Measurements from ENCODE around the gene HEMK1.
A peak's percentile ranks its signal among the peaks of the same experiment; 100 is the strongest.

The HEMK1 gene

DNA sequence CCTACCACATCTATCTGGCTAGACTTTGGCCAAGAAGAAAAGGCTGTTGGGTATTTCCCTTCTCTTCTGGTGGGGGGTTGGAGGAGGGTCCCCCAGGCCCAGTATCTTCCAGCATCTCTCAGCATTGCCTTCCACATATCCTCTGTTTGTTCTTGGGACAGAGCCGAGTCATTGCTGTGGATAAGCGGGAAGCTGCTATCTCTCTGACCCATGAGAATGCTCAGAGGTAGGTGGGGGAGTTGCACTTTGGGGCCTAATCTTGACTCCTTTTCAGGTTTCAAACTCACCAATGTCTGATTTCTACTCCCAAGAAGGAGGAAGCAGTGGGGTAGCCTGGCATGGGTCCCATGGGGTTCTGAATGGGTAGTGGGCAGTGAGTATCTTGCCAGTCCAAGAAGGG is 8.0 kb downstream of the HEMK1 start:
- no peak for DNase-seq

GRCh38 chr3:50580683-50581458 is 11.5 kb downstream of the HEMK1 start:
- DNase-seq, result no peak

GRCh38 chr3:50581459-50581842 is 12.1 kb downstream of the HEMK1 start:
- no peak for DNase-seq

- no peak for DNase-seq
These were observed 12.8 kb downstream of the HEMK1 start for GRCh38 chr3:50582083-50582482.

- no peak for DNase-seq
These were observed 14.6 kb downstream of the HEMK1 start for GRCh38 chr3:50583897-50584296.

DNA sequence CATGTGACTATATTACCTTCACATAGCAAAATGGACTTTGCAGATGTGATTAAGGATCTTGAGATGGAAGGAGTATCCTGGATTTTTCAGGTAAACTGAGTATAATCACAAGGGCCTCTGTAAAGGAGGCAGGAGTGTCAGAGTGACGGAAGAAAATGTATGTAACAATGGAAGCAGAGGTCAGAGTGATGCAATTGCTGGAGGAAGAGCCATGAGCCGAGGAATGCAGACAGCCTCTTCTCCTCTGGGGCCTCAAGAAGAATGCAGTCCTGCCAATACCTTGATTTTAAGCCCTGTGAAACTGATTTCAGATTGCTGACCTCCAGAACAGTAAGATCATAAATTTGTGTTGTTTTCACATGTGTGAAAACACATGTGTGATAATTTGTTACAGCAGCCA is 15.1 kb downstream of the HEMK1 start:
- DNase-seq, result no peak

DNA sequence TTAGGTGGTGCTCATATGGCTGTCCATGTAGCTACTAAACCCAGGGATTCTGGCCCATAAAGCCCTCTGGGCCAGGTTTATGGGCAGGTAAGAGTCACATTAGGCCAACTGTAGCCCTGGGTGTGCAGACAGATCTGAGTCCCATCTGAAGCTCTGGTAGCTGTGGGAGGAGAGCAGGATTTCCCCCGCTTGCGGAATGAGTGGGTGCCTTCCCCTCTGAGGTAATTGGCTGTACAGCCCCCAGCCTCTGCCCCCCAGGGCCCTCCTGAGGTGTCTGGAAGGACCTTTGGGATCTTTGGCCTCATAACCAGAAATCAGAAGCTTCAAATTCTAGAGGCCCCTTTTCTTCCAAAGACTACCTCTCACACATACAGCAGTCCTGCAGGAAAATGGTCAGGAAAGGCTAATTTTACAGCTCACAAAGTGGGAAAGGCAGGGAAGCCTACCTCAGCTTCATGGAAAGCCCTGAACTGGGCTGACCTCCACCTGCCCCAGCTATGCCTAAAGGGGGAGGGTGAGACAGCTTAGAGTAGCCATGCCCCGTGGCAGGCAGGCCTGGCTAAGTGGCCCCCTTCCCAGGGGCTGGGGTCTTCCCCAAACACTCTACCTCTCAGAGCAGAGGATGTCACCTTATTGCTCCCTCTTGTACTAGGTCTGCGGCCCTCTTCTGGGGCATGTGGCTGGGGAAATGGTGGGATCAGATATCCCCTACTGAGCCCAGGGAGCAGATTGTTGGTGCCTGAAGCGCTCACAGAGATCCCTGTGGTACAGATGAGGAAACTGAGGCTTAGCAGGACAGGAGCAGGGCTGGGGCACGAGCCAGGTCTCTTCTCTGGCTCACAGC is 16.8 kb downstream of the HEMK1 start:
- no peak for DNase-seq

- DNase-seq, result no peak
These were observed 17.4 kb downstream of the HEMK1 start for GRCh38 chr3:50586763-50587070.

DNA sequence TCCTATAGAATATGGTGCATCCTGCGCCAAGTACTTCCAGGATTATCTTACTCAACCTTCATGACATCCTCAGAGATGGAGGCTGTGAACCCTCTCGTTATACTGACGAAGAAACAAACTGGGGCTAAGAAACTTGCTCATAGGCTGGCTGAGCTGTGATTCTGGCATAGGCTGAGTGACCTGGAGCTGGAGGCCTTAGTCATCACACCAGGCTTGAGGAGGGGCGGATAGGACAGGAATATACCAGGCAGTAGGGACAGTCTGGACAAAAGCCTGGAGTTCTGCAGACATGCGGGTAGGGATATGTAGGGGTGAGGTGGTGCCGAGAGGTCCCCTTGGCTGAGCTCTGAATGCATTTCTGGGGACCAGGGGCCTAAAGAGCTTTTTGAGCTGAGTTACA is 18.1 kb downstream of the HEMK1 start:
- DNase-seq, result no peak

GRCh38 chr3:50587806-50588758 is 18.8 kb downstream of the HEMK1 start:
- no peak for DNase-seq

- no peak for DNase-seq
These were observed 19.6 kb downstream of the HEMK1 start for GRCh38 chr3:50588759-50589433.

GRCh38 chr3:50591196-50591741 is 21.9 kb downstream of the HEMK1 start:
- no peak for DNase-seq

DNA sequence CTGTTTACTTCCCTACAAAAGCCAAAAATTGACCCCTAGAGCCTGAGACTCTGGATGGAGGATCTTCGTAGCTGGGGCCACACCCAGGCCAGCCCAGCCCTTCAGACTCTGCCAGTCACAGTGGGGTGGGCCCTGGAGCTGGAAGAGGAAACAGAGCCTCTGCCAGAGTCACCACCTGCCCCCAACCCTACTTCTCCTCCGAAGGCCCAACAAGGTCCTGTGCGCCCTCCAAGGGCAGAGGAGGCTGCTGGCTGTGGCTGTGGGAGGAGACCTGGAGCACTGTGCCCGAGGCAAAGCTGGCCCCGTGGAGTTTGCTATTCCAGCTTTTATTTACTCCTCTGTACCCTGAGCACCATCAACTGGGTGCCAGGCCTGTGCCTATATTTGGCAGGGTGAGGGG is 23.2 kb downstream of the HEMK1 start:
- DNase-seq, result no peak

DNA sequence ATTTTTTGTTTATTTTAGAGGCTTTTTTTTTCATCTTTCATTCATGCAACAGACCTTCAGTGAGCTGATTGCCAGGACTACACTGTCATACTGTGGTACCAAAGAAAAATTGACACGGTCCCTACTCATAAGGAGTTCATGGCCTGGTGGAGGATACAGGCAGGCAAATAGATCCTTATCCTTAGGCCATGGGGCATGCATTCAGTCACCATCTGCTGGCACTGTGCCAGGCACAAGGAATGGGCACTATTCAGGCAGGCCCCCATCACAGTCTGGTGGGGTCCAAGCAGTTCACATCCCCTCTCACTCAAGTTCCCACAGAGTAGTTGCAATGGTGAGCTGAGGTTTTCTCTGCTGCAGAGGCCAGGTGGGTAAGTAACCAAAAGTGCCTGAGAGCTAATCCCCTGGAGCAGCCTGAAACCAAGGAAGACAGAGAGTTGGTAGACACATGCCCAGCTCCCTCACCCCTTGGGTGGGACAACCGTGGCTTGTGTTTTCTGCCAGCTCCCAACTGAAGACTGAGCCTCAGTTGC is 25.0 kb downstream of the HEMK1 start:
- DNase-seq, result no peak

DNA sequence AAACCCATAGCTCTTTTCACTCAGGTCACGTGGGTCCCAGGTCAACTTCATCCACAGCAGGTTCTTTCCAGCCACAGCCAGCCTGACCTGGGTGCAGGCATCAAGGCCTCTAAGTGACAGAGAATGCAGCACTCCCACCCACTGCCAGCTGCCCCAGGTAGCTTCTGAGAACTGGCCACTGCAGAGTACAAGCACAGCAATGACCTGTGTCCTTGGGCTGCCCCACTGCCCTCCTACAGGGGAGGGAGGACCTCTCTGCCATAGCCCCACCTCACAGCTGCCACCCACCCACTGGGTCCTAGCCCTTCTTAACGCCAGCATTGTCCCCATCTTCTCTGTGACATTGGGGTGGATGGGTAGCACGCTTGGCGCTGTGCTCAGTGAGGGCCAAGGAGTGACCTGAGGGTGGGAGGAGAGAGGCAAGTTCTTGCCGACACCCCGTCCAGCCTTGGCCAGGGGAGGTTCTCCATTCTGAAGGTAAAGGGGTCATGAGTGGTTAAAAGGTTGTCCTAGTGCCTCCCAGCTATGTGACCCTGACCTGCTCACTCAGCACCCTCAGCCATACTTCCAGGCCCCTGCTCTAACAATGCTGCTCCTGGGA is 29.9 kb downstream of the HEMK1 start:
- DNase-seq, result no peak

GRCh38 chr3:50599716-50600118 is 30.4 kb downstream of the HEMK1 start:
- no peak for DNase-seq

DNA sequence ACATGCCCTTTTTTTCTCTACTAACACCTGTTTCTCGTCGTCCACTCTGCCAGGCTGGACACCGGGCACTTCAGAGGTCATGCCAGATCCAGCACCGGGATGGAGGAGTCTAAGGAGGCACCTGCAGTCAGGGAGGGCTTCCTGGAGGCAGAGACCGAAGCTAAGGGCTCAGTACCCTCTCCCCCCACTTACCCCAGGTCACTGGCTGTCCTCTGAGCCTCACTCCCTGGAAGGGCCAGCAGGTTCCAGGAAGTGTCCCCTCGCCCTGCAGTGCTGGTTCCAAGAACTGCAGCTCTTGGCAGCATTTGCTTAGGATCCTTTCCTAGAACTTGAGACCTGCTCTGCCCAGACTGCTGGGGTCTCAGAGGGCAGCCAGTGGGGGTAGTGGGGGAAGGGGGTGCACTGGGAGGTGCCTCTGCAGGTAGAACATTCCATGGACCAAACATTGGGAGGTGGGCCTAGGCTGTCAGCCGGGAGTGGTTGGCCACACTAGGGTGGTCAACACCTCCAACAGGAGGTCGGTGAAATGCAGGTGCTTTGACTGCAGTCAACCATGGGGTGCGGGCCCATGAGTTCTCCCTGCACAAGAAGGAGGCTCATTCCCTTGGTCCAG is 30.9 kb downstream of the HEMK1 start:
- no peak for DNase-seq

GRCh38 chr3:50600841-50601591 is 31.7 kb downstream of the HEMK1 start:
- peak; percentile 80 for DNase-seq

DNA sequence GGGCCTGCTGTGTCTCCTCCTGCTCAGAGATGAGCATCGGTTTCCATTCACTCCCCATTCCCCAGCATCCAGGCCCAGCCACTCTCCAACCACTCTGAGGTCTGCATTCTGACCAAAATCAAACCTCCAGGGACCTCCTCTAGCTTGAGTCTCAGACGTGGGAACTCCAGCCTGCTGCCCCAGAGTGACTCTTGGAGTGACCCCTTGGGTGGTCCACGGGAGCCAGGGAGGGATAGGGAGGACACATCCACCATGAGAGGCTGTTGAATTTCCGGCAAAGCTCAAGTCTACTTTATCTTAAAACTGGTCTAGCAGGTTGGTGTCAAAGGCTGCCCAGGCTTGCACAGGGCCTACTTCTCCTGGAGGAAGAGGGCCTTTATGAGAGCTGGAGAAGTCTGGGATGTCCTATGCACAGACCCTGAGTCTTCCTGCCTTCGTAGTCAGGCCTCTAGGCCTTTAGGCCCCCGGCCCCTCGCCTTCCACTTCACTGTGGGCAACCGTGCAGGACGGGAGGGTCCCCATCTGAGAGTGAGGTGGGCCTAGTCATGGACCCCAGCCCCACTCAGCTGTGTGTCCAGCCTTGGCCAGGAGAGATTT is 33.4 kb downstream of the HEMK1 start:
- DNase-seq, result no peak

All from NCI-H2107 (cell line).